CD14-positive monocyte (primary cell): ENCODE data around the gene THRB. TPM values are rescaled to one million over a fixed set of nuclear protein-coding genes. Genes with fewer than 3 reads are reported as not detected.

Experiments
- DNase-seq, 3 donors: peaks; one replicate each; pipeline ENCODE4 v3.0.0-alpha.2; 2011 to 2022
- H2AFZ ChIP-seq: 2 replicates; pipeline ENCODE4 v1.6.0; 2012; ENCODE audit warnings: mild to moderate bottlenecking, low read depth, low read length, inconsistent platforms; ENCODE audit not compliant: insufficient read depth, poor library complexity, severe bottlenecking
- H3K27ac ChIP-seq, 2 donors: 1 replicate in 1 of 2; 2 replicates in 1 of 2; pipeline ENCODE4 v1.5.1; 2012 to 2013; ENCODE audit warnings: low read length in 2 of 2, control low read depth in 1 of 2, inconsistent platforms in 1 of 2, low read depth in 1 of 2, mild to moderate bottlenecking in 1 of 2
- H3K27me3 ChIP-seq, 2 donors: one replicate each; pipeline versions ENCODE4 v1.6.0 to v1.6.1; 2011 to 2013; ENCODE audit warnings: low read length in 2 of 2; ENCODE audit not compliant: control insufficient read depth in 2 of 2, insufficient read depth in 2 of 2
- H3K36me3 ChIP-seq, 2 donors: replicated peaks in 1 of 2; 1 replicate in 1 of 2; 2 replicates in 1 of 2; pipeline versions ENCODE4 v1.5.1 to v1.6.1; 2012 to 2013; ENCODE audit warnings: low read length in 2 of 2, control low read depth in 1 of 2, inconsistent platforms in 1 of 2, mild to moderate bottlenecking in 1 of 2; ENCODE audit not compliant: insufficient read depth in 2 of 2, control insufficient read depth in 1 of 2
- H3K4me1 ChIP-seq, 2 donors: 1 replicate in 1 of 2; 2 replicates in 1 of 2; pipeline versions ENCODE4 v1.5.1 to v1.6.1; 2012 to 2013; ENCODE audit warnings: low read length in 2 of 2, control low read depth in 1 of 2, inconsistent platforms in 1 of 2, mild to moderate bottlenecking in 1 of 2, moderate library complexity in 1 of 2; ENCODE audit not compliant: insufficient read depth in 2 of 2, control insufficient read depth in 1 of 2
- H3K4me2 ChIP-seq: replicated peaks from 2 replicates; pipeline ENCODE3; 2012; ENCODE audit warnings: low read length, moderate library complexity, mild to moderate bottlenecking; ENCODE audit not compliant: poor library complexity, severe bottlenecking; ENCODE audit errors: extremely low read depth
- H3K4me3 ChIP-seq, 3 experiments: fragments of 200-600 bp in 1 of 3; sonication (generic) in 1 of 3; replicated peaks in 1 of 3; 1 replicate in 2 of 3; 2 replicates in 1 of 3; pipeline ENCODE4 v1.5.1; 2011 to 2013; ENCODE audit warnings: low read length in 3 of 3, mild to moderate bottlenecking in 3 of 3, control low read depth in 2 of 3, low read depth in 2 of 3, inconsistent platforms in 1 of 3, moderate library complexity in 1 of 3
- H3K79me2 ChIP-seq: 2 replicates; pipeline ENCODE4 v1.6.0; 2012; ENCODE audit warnings: mild to moderate bottlenecking, control low read depth, inconsistent platforms, low read length, moderate library complexity; ENCODE audit not compliant: insufficient read depth
- H3K9ac ChIP-seq: 2 replicates; pipeline ENCODE4 v1.6.0; 2017; ENCODE audit warnings: low read length, mild to moderate bottlenecking; ENCODE audit not compliant: insufficient read depth, poor library complexity, severe bottlenecking
- H3K9me3 ChIP-seq, 2 donors: replicated peaks in 1 of 2; 1 replicate in 1 of 2; 2 replicates in 1 of 2; pipeline versions ENCODE4 v1.5.1 to v1.6.1; 2012 to 2013; ENCODE audit warnings: low read length in 2 of 2, control low read depth in 1 of 2; ENCODE audit not compliant: control insufficient read depth in 1 of 2, insufficient read depth in 1 of 2
- H4K20me1 ChIP-seq: 2 replicates; pipeline ENCODE4 v1.6.0; 2012; ENCODE audit warnings: mild to moderate bottlenecking, low read length, control low read depth, moderate library complexity; ENCODE audit not compliant: insufficient read depth
- H3K27ac Mint-ChIP-seq, 7 donors: one replicate each; pipeline ENCODE4 v1.8.0; 2020; ENCODE audit warnings: mild to moderate bottlenecking in 7 of 7, mixed read lengths in 7 of 7, moderate library complexity in 6 of 7, inconsistent platforms in 2 of 7
- H3K27me3 Mint-ChIP-seq, 3 donors: one replicate each; pipeline ENCODE4 v1.8.0; 2021 to 2022; ENCODE audit warnings: low read depth in 3 of 3, mild to moderate bottlenecking in 3 of 3, mixed read lengths in 3 of 3, moderate library complexity in 3 of 3, inconsistent platforms in 1 of 3
- H3K36me3 Mint-ChIP-seq, 2 donors: one replicate each; pipeline ENCODE4 v1.8.0; 2020; ENCODE audit warnings: mixed read lengths in 2 of 2, inconsistent platforms in 1 of 2, mild to moderate bottlenecking in 1 of 2
- H3K4me1 Mint-ChIP-seq: one replicate; pipeline ENCODE4 v1.8.0; 2020; ENCODE audit warnings: mild to moderate bottlenecking, mixed read lengths
- H3K4me3 Mint-ChIP-seq, 2 donors: one replicate each; pipeline ENCODE4 v1.8.0; 2020; ENCODE audit warnings: mild to moderate bottlenecking in 2 of 2, mixed read lengths in 2 of 2, moderate library complexity in 1 of 2
- H3K9me3 Mint-ChIP-seq, 7 donors: one replicate each; pipeline ENCODE4 v1.8.0; 2020 to 2022; ENCODE audit warnings: mixed read lengths in 7 of 7, mild to moderate bottlenecking in 6 of 7, moderate library complexity in 6 of 7, inconsistent platforms in 2 of 7
- CTCF ChIP-seq: fragments of 200-600 bp; IDR thresholded peaks from one replicate; pipeline ENCODE4 v1.8.0; 2022; ENCODE audit warnings: antibody characterized with exemption, mild to moderate bottlenecking
- WGBS: methylation state at CpG from one replicate; pipeline ENCODE4 v1.1.5; 2013; ENCODE audit warnings: missing lambda C conversion rate; ENCODE audit not compliant: insufficient coverage; 5-methylcytosine and 5-hydroxymethylcytosine counted together
- intact Hi-C, 2 donors: fragments of 100-400 bp; cut with micrococcal nuclease; formaldehyde crosslinking; loops; one replicate each; pipeline versions ENCODE4 v1.15.0 to v1.15.1; 2023
- polyA plus RNA-seq, 3 donors: library from polyadenylated mRNA; depleted of rRNA in 1 of 3; unstranded in 2 of 3; stranded (reverse) in 1 of 3; fragments of 300-500 nt in 2 of 3; fragments of >200 nt in 1 of 3; fragmentation: Illumina TruSeq in 2 of 3; gene quantifications; 1 replicate in 2 of 3; 2 replicates in 1 of 3; pipeline ENCODE4 v1.2.3, GENCODE V29; 2012 to 2021

THRB gene
- polyA plus RNA-seq, 3 donors: 0.05 TPM; not detected in 2

GRCh38 chr3:24244491-24244890, 250.2 kb downstream of the THRB start:
- Histone ChIP-seq H4K20me1 (no peaks in the 10 kb centered on the region), H3K79me2 (no peaks in the 10 kb centered on the region), H3K4me3 (no peak overlapping the region), H3K4me2 (no peak overlapping the region), H3K9ac (no peak overlapping the region), H3K27me3 (no peaks in the 10 kb centered on the region), H3K27ac (no peak overlapping the region), H3K9me3 (no peaks in the 10 kb centered on the region), H2AFZ (no peak overlapping the region), H3K36me3 (no peaks in the 10 kb centered on the region), H3K4me1 (no peaks in the 10 kb centered on the region)
- no peak for TF ChIP-seq CTCF
- H3K4me1 Mint-ChIP-seq: no peaks in the 10 kb centered on the region
- no peaks in the 10 kb centered on the region for H3K27me3 Mint-ChIP-seq
- no peak overlapping the region for H3K27ac Mint-ChIP-seq
- no CpG with 5 or more reads among the region's 1 CpG for WGBS
- intact Hi-C loops: no loop called here
- no peaks in the 10 kb centered on the region for H3K36me3 Mint-ChIP-seq
- no peak overlapping the region for H3K4me3 Mint-ChIP-seq
- H3K9me3 Mint-ChIP-seq: no peaks in the 10 kb centered on the region
- no peak for DNase-seq

- Histone ChIP-seq H3K36me3 (no peaks in the 10 kb centered on the region), H3K79me2 (no peaks in the 10 kb centered on the region), H4K20me1 (no peaks in the 10 kb centered on the region), H3K4me3 (no peak overlapping the region), H3K4me2 (no peak overlapping the region), H2AFZ (no peak overlapping the region), H3K27ac (no peak overlapping the region), H3K9ac (no peak overlapping the region), H3K9me3 (no peaks in the 10 kb centered on the region), H3K4me1 (no peaks in the 10 kb centered on the region), H3K27me3 (no peaks in the 10 kb centered on the region)
- 74% methylated on average over 4 of the region's 6 CpGs for WGBS
- intact Hi-C loops: no loop called here
- TF ChIP-seq CTCF: no peak
- Mint-ChIP-seq H3K4me1 (no peaks in the 10 kb centered on the region), H3K27me3 (peaks cover 0 to 2% (median 0%) of the 10 kb centered on the region in 3 donors), H3K4me3 (no peak overlapping the region), H3K9me3 (no peaks in the 10 kb centered on the region), H3K27ac (no peak overlapping the region), H3K36me3 (no peaks in the 10 kb centered on the region)
- DNase-seq: no peak
These were observed 252.5 kb downstream of the THRB start for GRCh38 chr3:24242012-24242698.
